GM13976 (cell line): ENCODE data around the gene STING1.

Source experiments
- DNase-seq: peaks from one replicate; pipeline ENCODE4 v3.0.0; 2012; ENCODE audit warnings: low spot score
- in situ Hi-C: fragments of 300-500 bp; cut with MboI; formaldehyde crosslinking; loops from one replicate; pipeline ENCODE4 v1.12.0; 2022; ENCODE audit warnings: low sequenced_read_pairs, mixed read lengths, inconsistent platforms; ENCODE audit not compliant: unreplicated experiment
- TF ChIP-seq, protein P1 (sequence below): IDR thresholded peaks from 2 replicates; pipeline ENCODE4 v1.5.1; 2012; ENCODE audit warnings: borderline replicate concordance, mild to moderate bottlenecking; ENCODE audit not compliant: insufficient read depth; ENCODE audit errors: extremely low read depth, missing control alignments, control extremely low read depth

The STING1 gene

DNA sequence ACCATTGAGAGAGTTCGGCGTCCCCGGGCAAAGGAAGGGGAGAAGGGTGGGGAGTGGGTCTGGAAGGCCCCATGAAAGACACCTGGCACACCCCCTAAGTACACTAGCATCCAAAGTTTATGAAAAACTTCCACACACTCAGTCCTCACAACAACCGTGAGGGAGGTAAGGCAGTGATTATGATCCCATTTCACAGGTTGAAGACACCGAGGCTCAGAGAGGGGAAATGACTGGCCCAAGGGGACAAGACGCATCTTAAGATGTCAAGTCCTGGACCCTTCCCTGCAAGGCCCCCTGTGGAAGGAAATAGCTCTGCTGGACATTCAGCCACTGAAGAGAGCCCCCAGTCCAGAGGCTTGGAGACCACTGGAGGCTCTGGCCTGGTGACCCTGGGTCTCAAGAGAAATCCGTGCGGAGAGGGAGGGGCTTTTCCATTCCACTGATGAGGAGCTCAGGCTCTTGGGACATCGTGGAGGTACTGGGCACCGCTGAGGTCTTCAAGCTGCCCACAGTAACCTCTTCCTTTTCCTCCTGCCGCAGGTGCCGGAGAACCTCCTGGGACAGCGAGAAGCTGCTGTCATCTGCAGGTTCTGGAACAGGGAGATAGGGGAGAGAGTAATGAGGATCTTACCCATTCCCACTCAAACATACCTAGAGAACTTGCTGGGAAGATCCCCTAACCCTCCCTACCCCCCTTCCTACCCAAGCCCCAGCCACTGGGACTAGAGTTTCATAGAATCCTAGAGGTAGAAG is 6.5 kb downstream of the STING1 start:
- TF ChIP-seq, protein P1, sequence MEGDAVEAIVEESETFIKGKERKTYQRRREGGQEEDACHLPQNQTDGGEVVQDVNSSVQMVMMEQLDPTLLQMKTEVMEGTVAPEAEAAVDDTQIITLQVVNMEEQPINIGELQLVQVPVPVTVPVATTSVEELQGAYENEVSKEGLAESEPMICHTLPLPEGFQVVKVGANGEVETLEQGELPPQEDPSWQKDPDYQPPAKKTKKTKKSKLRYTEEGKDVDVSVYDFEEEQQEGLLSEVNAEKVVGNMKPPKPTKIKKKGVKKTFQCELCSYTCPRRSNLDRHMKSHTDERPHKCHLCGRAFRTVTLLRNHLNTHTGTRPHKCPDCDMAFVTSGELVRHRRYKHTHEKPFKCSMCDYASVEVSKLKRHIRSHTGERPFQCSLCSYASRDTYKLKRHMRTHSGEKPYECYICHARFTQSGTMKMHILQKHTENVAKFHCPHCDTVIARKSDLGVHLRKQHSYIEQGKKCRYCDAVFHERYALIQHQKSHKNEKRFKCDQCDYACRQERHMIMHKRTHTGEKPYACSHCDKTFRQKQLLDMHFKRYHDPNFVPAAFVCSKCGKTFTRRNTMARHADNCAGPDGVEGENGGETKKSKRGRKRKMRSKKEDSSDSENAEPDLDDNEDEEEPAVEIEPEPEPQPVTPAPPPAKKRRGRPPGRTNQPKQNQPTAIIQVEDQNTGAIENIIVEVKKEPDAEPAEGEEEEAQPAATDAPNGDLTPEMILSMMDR = no peak
- no peak for DNase-seq
- in situ Hi-C loops = no loop called here

DNA sequence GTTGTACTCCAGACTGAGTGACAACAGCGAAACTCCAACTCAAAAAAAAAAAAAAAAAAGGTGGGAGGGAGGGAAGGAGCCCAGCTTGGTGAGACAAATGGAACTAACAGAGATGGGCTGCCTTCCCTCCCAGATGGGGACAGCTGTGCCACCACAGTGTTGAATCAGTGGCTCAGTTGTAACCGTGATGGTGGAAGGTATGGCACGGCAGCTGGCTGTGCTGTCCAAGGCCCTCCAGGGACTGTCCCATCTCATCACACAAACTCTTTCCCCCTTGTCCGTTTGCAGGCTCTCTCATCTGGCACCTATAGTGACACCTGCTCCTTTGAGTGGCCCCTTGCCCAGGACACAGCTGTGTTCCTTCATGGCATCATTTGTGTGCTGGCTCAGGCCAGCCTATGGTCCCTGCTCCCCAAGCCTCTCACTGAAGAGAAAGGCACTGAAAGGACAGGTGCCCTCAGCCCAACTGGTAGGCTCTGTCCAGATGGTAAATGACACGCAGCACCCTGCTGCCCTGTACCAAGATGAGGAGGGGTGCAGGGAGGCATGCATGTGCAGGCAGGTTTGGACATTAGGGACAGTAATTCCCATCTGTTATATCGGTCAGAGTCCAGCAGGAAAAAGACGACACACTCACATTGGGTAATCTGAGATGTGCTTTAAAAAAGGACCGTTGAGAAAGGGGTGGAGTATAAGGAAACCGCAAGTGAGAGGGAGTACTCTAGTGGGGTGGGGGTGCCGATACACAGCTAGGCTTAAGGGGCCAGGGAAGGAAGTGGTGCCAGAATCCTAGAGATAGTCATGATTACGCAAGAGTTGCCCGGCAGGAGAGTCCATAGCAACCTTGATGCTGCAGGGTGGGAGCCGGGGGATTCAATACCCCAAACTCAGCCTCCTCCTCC is 7.4 kb downstream of the STING1 start:
- no peak for DNase-seq
- in situ Hi-C loops = no loop called here
- TF ChIP-seq, protein P1 = no peak

DNA sequence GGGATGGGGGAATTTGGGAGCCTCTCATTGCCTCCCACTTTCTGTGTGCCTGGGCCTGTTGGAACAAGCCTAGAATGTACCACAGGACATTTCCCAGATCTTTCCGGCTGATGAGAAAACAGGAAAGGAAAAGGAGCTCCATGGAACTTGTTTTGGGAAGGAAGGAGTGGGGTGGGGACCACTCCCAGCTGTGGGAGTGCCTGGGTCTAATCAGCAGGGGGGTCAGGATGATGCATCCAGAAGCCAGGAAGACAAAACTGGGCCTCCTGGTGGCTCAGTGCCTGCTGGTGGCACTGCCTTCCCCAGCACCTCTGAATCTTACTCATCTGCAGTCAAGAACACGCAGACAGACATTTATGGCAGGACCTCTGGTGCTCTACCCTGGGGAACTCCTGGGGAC is 9.0 kb downstream of the STING1 start:
- no peak for DNase-seq
- in situ Hi-C loops = no loop called here
- TF ChIP-seq, protein P1 = no peak

DNA sequence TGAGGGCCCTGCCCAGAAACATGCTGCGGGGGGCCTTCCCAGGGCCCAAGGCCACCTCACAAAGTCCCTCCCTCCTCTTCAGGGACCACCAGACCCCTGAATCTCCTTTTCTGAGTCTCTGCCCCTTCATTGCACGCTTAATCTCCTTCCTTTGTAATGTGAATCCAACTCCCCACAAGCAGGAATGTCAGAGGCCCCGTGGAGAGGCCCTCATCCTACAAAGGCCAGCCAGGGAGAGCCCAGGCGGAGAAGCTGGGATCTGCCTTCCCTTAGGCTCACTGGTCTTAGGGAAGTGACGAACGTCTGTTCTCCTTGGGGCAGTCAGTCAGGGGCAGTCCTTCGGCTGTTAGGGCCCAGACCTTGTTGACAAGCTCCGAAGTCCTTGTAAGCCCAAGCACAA is 9.5 kb downstream of the STING1 start:
- DNase-seq = no peak
- TF ChIP-seq, protein P1 = no peak
- in situ Hi-C loops = no loop called here

DNA sequence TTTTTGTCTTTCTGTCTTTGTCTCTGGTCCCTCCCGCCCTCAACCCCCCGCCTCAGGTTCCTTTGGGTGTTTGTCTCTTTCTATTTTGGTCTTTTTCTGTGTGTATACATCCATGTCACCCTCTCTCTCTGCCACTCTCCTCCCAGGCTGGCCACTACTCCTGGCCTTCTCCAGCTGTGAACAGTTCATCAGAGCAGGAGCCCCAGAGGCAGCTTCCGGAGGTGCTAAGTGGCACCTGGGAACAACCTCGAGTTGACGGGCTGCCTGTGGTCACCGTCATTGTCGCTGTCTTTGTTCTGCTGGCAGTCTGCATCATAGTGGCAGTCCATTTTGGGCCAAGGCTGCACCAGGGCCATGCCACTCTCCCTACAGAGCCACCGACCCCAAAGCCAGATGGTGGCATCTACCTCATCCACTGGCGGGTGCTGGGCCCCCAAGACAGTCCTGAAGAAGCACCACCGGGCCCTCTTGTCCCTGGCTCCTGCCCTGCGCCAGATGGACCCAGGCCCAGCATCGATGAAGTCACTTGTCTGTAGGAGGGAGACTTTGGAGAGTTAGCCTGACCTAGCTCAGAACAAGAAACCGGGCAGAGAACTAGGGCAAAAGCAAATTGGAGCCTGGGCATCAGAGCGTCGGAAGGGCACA is 10.1 kb downstream of the STING1 start:
- TF ChIP-seq, protein P1 = no peak
- in situ Hi-C loops = no loop called here
- DNase-seq = no peak

DNA sequence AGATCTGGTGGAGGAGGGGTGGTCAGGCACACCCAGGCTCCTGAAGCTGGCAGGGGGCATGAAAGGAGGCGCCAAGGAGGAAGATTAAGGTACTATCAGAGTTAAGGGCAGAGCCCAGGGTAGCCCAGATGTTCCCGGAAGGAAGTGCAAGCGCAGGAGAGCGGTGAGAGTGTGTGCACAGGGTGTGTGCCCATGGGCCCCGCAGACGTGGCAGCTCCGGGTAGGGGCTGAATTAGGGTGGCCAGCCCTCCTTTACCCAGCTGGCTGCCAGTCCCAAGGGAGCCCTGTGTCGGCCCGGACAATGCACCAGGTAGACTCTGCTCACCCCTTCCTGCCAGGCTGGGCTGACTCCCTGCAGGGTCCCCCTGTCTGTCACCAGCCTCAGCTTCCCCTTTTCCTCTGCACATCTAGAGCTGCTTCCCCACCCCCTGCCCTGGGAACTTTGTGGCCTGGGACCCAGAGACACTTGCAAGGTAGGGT is 11.7 kb downstream of the STING1 start, which contains the start of gene SMIM33:
Gene SMIM33 (plus strand): TSS at position 184 of the 480 bp plus-strand sequence. CDS start 118 bp downstream, at position 302.
- TF ChIP-seq, protein P1 = no peak
- DNase-seq = no peak

More for the DNA sequence above, 11.7 kb downstream of the STING1 start, which contains the start of gene SMIM33:
- in situ Hi-C loops = no loop called here
